Measurements from ENCODE around the gene KLRK1.
"Not testable (repeated sequence)": the region's sequence is repeated elsewhere in the genome, so short reads cannot be mapped to it uniquely, and the experiment has no call there.

KLRK1 gene

GRCh38 chr12:10397296-10397695 lies 7.5 kb upstream of the KLRK1 start:
- Histone ChIP-seq H3K36me3 (ENCODE audit: insufficient read depth, insufficient read length, low read length) (no peaks in the 10 kb centered on the region), H3K9me3 (ENCODE audit: insufficient read depth, low read length) (no peaks in the 10 kb centered on the region), H3K4me3 (ENCODE audit: insufficient read length, low read depth) (no peak overlapping the region), H3K9ac (ENCODE audit: insufficient read length, low read depth) (no peak overlapping the region), H3K27me3 (ENCODE audit: insufficient read depth, insufficient read length) (no peaks in the 10 kb centered on the region), H3K4me1 (ENCODE audit: insufficient read depth, insufficient read length) (no peaks in the 10 kb centered on the region)
- no peak for DNase-seq (ENCODE audit: low read depth, low spot score)
- TF ChIP-seq ZNF274 (IDR thresholded peaks at IDR 0.05; ENCODE audit: low read depth, low read length) (no peak), YY1 (IDR thresholded peaks at IDR 0.05; ENCODE audit: insufficient read depth, insufficient read length) (no peak), SUZ12 (IDR thresholded peaks at IDR 0.05; ENCODE audit: extremely low read depth, insufficient read depth, insufficient read length) (no peak)

DNA sequence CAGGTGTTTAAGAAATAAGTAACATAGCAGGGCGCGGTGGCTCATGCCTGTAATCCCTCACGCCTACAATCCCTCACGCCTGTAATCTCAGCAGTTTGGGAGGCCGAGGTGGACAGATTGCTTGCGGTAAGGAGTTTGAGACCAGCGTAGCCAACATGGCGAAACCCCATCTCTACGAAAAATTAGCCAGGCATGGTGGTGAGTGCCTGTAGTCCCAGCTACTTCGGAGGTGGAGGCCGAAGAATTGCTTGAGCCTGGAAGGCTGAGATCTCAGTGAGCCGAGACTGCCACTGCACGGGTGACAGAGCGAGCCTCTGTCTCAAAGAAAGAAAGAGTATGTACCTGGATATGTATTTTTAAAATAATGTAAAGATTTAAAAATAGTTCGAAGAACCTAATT lies 6.3 kb upstream of the KLRK1 start:
- H3K4me3 ChIP-seq (ENCODE audit: insufficient read length, low read depth); DNase-seq (ENCODE audit: low read depth, low spot score); H3K27me3 ChIP-seq (ENCODE audit: insufficient read depth, insufficient read length); H3K9ac ChIP-seq (ENCODE audit: insufficient read length, low read depth); H3K4me1 ChIP-seq (ENCODE audit: insufficient read depth, insufficient read length); H3K9me3 ChIP-seq (ENCODE audit: insufficient read depth, low read length); H3K36me3 ChIP-seq (ENCODE audit: insufficient read depth, insufficient read length, low read length): not testable (repeated sequence)

DNA sequence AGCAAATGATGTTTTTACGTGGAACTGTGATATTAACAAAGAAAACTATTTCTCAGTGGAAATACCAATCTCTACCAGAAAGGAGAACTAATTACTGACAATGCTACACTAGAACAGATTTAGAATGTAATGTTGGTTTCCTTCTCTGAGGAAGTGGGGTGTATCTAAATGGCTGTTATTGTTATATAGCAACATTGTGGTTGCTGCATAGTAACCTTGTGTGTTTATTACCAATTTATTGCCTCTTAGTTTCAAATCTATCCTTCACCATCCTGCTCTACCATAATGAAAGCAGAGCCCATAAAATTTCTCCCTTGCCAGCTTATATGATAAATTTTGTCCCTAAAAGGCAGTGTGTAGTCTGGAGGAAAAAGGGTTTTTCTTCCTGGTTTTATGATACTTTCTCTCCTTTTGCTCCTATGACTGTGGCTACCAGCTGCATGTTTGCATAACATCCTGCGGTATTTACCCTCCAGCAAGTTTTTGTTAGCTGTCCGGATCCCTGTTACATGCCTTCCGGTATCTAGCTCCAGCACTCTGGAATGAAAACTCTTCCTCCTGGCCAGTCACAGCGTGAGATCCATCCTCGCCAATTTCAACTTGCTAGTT lies 5.7 kb upstream of the KLRK1 start:
- Histone ChIP-seq H3K27me3 (ENCODE audit: insufficient read depth, insufficient read length) (no peaks in the 10 kb centered on the region), H3K4me3 (ENCODE audit: insufficient read length, low read depth) (no peak overlapping the region), H3K36me3 (ENCODE audit: insufficient read depth, insufficient read length, low read length) (no peaks in the 10 kb centered on the region), H3K9me3 (ENCODE audit: insufficient read depth, low read length) (no peaks in the 10 kb centered on the region), H3K4me1 (ENCODE audit: insufficient read depth, insufficient read length) (no peaks in the 10 kb centered on the region), H3K9ac (ENCODE audit: insufficient read length, low read depth) (no peak overlapping the region)
- no peak for DNase-seq (ENCODE audit: low read depth, low spot score)
- no peak for TF ChIP-seq YY1 (IDR thresholded peaks at IDR 0.05; ENCODE audit: insufficient read depth, insufficient read length)
- no peak for TF ChIP-seq ZNF274 (IDR thresholded peaks at IDR 0.05; ENCODE audit: low read depth, low read length)
- no peak for TF ChIP-seq SUZ12 (IDR thresholded peaks at IDR 0.05; ENCODE audit: extremely low read depth, insufficient read depth, insufficient read length)

- not testable (repeated sequence) for H3K9me3 ChIP-seq (ENCODE audit: insufficient read depth, low read length); H3K4me1 ChIP-seq (ENCODE audit: insufficient read depth, insufficient read length); H3K9ac ChIP-seq (ENCODE audit: insufficient read length, low read depth); H3K27me3 ChIP-seq (ENCODE audit: insufficient read depth, insufficient read length); H3K36me3 ChIP-seq (ENCODE audit: insufficient read depth, insufficient read length, low read length); H3K4me3 ChIP-seq (ENCODE audit: insufficient read length, low read depth); DNase-seq (ENCODE audit: low read depth, low spot score)
Observed at GRCh38 chr12:10394531-10395152, 4.8 kb upstream of the KLRK1 start.

GRCh38 chr12:10393291-10393690 lies 3.5 kb upstream of the KLRK1 start:
- TF ChIP-seq YY1 (IDR thresholded peaks at IDR 0.05; ENCODE audit: insufficient read depth, insufficient read length), result no peak
- no peak for TF ChIP-seq SUZ12 (IDR thresholded peaks at IDR 0.05; ENCODE audit: extremely low read depth, insufficient read depth, insufficient read length)
- no peak for TF ChIP-seq ZNF274 (IDR thresholded peaks at IDR 0.05; ENCODE audit: low read depth, low read length)
- no peak overlapping the region for H3K9ac ChIP-seq (ENCODE audit: insufficient read length, low read depth)
- H3K9me3 ChIP-seq (ENCODE audit: insufficient read depth, low read length), result no peaks in the 10 kb centered on the region
- DNase-seq (ENCODE audit: low read depth, low spot score), result no peak
- no peaks in the 10 kb centered on the region for H3K36me3 ChIP-seq (ENCODE audit: insufficient read depth, insufficient read length, low read length)
- no peaks in the 10 kb centered on the region for H3K4me1 ChIP-seq (ENCODE audit: insufficient read depth, insufficient read length)
- no peaks in the 10 kb centered on the region for H3K27me3 ChIP-seq (ENCODE audit: insufficient read depth, insufficient read length)
- H3K4me3 ChIP-seq (ENCODE audit: insufficient read length, low read depth), result no peak overlapping the region

DNA sequence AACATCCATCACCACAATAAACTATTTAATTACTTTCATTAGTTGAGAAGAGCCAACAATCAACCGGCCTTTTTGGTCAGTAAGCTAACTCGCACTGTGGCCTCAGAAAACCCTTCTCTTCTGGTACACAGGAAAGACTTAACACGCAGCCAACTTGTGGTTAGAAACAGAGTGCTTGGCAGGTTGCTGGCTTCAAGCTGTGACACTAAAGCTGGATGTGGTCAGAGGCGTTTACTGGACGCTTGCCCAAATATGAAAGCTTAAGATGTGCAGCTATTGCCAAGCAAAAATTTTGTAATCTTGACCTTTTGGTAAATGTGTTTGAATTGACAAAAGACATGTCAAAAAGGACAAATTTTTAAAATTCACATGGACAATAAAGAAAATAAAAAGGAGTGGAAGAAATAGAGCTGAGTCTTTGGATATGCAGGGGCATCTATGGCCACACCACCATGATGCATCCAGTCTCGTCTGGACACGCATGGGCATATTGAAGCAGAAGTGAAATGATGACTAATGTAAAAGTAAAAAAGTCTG lies 2.6 kb upstream of the KLRK1 start:
- Histone ChIP-seq H3K9me3 (ENCODE audit: insufficient read depth, low read length) (no peaks in the 10 kb centered on the region), H3K36me3 (ENCODE audit: insufficient read depth, insufficient read length, low read length) (no peaks in the 10 kb centered on the region), H3K4me3 (ENCODE audit: insufficient read length, low read depth) (no peak overlapping the region), H3K9ac (ENCODE audit: insufficient read length, low read depth) (no peak overlapping the region), H3K4me1 (ENCODE audit: insufficient read depth, insufficient read length) (no peaks in the 10 kb centered on the region), H3K27me3 (ENCODE audit: insufficient read depth, insufficient read length) (no peaks in the 10 kb centered on the region)
- no peak for DNase-seq (ENCODE audit: low read depth, low spot score)
- TF ChIP-seq YY1 (IDR thresholded peaks at IDR 0.05; ENCODE audit: insufficient read depth, insufficient read length), result no peak
- TF ChIP-seq ZNF274 (IDR thresholded peaks at IDR 0.05; ENCODE audit: low read depth, low read length), result no peak
- TF ChIP-seq SUZ12 (IDR thresholded peaks at IDR 0.05; ENCODE audit: extremely low read depth, insufficient read depth, insufficient read length), result no peak

GRCh38 chr12:10390991-10391390 lies 1.1 kb upstream of the KLRK1 start:
- not testable (repeated sequence) for H3K27me3 ChIP-seq (ENCODE audit: insufficient read depth, insufficient read length); H3K36me3 ChIP-seq (ENCODE audit: insufficient read depth, insufficient read length, low read length); DNase-seq (ENCODE audit: low read depth, low spot score); H3K9ac ChIP-seq (ENCODE audit: insufficient read length, low read depth); H3K4me1 ChIP-seq (ENCODE audit: insufficient read depth, insufficient read length); H3K9me3 ChIP-seq (ENCODE audit: insufficient read depth, low read length); H3K4me3 ChIP-seq (ENCODE audit: insufficient read length, low read depth)

Measured in NT2/D1 (cell line).